ENCODE measurements around the gene EP400. TPM values are rescaled to one million over a fixed set of nuclear protein-coding genes. Genes with fewer than 3 reads are reported as not detected.

The EP400 gene
- total and polyA plus RNA-seq, 2 of the 13 experiments (the other 11 are each of a cell fraction or from before 2014, with no cell fraction given) = 4.9 to 5.0 TPM

- Histone ChIP-seq H3K4me1 (ENCODE audit: insufficient read depth, low read length) (peaks cover 12% of the 10 kb centered on the region), H2AFZ (ENCODE audit: low read length) (no peak overlapping the region), H4K20me1 (ENCODE audit: insufficient read depth, low read length) (no peaks in the 10 kb centered on the region), H3K9me3 (ENCODE audit: low read length) (no peaks in the 10 kb centered on the region), H3K27me3 (ENCODE audit: control insufficient read depth in 1 of 2, insufficient read depth in 2 of 2, low read length in 2 of 2) (no peaks in the 10 kb centered on the region), H3K79me2 (ENCODE audit: insufficient read depth, low read length) (no peaks in the 10 kb centered on the region), H3K9ac (ENCODE audit: insufficient read depth, low read depth, low read length) (no peak overlapping the region), H3K36me3 (replicated peaks in 1 of 2; ENCODE audit: control insufficient read depth in 1 of 2, insufficient read depth in 2 of 2, low read length in 2 of 2) (peaks cover 12 to 45% of the 10 kb centered on the region in 2 experiments), H3K4me2 (ENCODE audit: low read depth, low read length) (no peak overlapping the region), H3K4me3 (replicated peaks in 1 of 3; ENCODE audit: insufficient read depth in 1 of 3, low read depth in 2 of 3, low read length in 3 of 3) (no peak overlapping the region), H3K27ac (ENCODE audit: extremely low read length, insufficient read depth, low read length) (no peak overlapping the region)
- 97% methylated on average over 15 of the region's 29 CpGs for WGBS (ENCODE audit: low lambda C conversion rate)
- TF ChIP-seq ZNF33A (CRISPR knock-in tag; IDR thresholded peaks at IDR 0.05; ENCODE audit: borderline replicate concordance) = no peak
- TF ChIP-seq ZNF652 (CRISPR knock-in tag; IDR thresholded peaks at IDR 0.05; ENCODE audit: borderline replicate concordance, low read depth) = no peak
- TF ChIP-seq TEAD3 (CRISPR knock-in tag; optimal IDR thresholded peaks at IDR 0.05; ENCODE audit: borderline replicate concordance) = no peak
- no peak for TF ChIP-seq ZNF136 (CRISPR knock-in tag; IDR thresholded peaks at IDR 0.05; ENCODE audit: low read depth)
- no peak for TF ChIP-seq TOPORS (CRISPR knock-in tag; IDR thresholded peaks at IDR 0.05)
- no peak for TF ChIP-seq ZNF549 (CRISPR knock-in tag; IDR thresholded peaks at IDR 0.05)
- no peak for TF ChIP-seq ARID5B (CRISPR knock-in tag; IDR thresholded peaks at IDR 0.05)
- ChIA-PET POLR2A (no interaction called here), CTCF (ENCODE audit: low intra/inter-chr PET ratio, low total read pairs) (no interaction called here)
- FAIRE-seq (no peak), ATAC-seq (no peak), DNase-seq (ENCODE audit: low spot score) (no peak)
- no TSS peak for BruUV-seq (replicated peaks)
- in situ Hi-C loops (cut with HindIII; ENCODE audit: extremely low pct_ligation_motif_present, low pct_unique_long_range_greater_than_20kb) (no loop called here), intact Hi-C loops (cut with micrococcal nuclease; ENCODE audit: unreplicated experiment) (no loop called here)
Observed at GRCh38 chr12:132077322-132078100, 127.8 kb downstream of the EP400 start.
